K562 (cell line): ENCODE data around the gene TENM4.

Source experiments
- CEBPB ChIP-seq: fragments of 450-650 bp; IDR thresholded peaks from 2 replicates; pipeline ENCODE4 v1.6.1; 2016; ENCODE audit warnings: missing genetic modification characterization, missing compliant biosample characterization
- CEBPZ ChIP-seq: fragments of 150-350 bp; IDR thresholded peaks from 2 replicates; pipeline ENCODE4 v1.6.1; 2014; ENCODE audit warnings: low read depth, mild to moderate bottlenecking, low read length, borderline replicate concordance
- CTCF ChIP-seq, 3 experiments: IDR thresholded peaks in 2 of 3; conservative IDR thresholded peaks in 1 of 3; 2 replicates each; pipeline ENCODE4 v1.5.1; 2011 to 2012; ENCODE audit warnings: low read length in 3 of 3, mild to moderate bottlenecking in 3 of 3, control low read depth in 2 of 3, improper control_type of control experiment in 1 of 3, inconsistent platforms in 1 of 3, low read depth in 1 of 3, mixed read lengths in 1 of 3, moderate library complexity in 1 of 3; ENCODE audit not compliant: insufficient read depth in 2 of 3
- ELF4 ChIP-seq: fragments of 450-650 bp; formaldehyde crosslinking; IDR thresholded peaks from 2 replicates; pipeline ENCODE4 v1.4.0; 2022; ENCODE audit warnings: missing genetic modification characterization
- NFYB ChIP-seq: IDR thresholded peaks from 2 replicates; pipeline ENCODE4 v1.6.1; 2011; ENCODE audit warnings: mild to moderate bottlenecking, moderate library complexity; ENCODE audit not compliant: insufficient read length; ENCODE audit errors: extremely low read depth
- NKRF ChIP-seq: fragments of 450-650 bp; IDR thresholded peaks from 2 replicates; pipeline ENCODE4 v1.6.1; 2016; ENCODE audit warnings: borderline replicate concordance
- RNF2 ChIP-seq: sonication (generic); IDR thresholded peaks from 2 replicates; pipeline ENCODE4 v1.6.1; 2016
- ZMIZ1 ChIP-seq, 2 experiments: fragments of 150-350 bp in 1 of 2; IDR thresholded peaks; 2 replicates each; pipeline ENCODE4 v1.6.1; 2012 to 2016; ENCODE audit warnings: low read depth in 2 of 2, low read length in 2 of 2, mild to moderate bottlenecking in 1 of 2, moderate library complexity in 1 of 2
- TF ChIP-seq, protein P1 (sequence below): sonication (generic); formaldehyde crosslinking; IDR thresholded peaks from 2 replicates; pipeline ENCODE4 v1.8.0; 2022; ENCODE audit warnings: mild to moderate bottlenecking, low read depth, missing genetic modification reagents

GRCh38 chr11:78935398-78936068 is 505.3 kb downstream of the TENM4 start:
- TF ChIP-seq, protein P1, sequence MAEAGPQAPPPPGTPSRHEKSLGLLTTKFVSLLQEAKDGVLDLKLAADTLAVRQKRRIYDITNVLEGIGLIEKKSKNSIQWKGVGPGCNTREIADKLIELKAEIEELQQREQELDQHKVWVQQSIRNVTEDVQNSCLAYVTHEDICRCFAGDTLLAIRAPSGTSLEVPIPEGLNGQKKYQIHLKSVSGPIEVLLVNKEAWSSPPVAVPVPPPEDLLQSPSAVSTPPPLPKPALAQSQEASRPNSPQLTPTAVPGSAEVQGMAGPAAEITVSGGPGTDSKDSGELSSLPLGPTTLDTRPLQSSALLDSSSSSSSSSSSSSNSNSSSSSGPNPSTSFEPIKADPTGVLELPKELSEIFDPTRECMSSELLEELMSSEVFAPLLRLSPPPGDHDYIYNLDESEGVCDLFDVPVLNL (CRISPR knock-in tag) = no peak
- TF ChIP-seq ELF4 (no peak), RNF2 (no peak), ZMIZ1 (IDR thresholded peaks at IDR 0.05; ENCODE audit: low read depth in 2 of 2, low read length in 2 of 2) (no peak), CEBPB (no peak), NKRF (no peak), CTCF (IDR thresholded peaks at IDR 0.05 in 2 of 3, conservative IDR thresholded peaks at IDR 0.05 in 1 of 3; ENCODE audit: insufficient read depth in 2 of 3, low read depth in 1 of 3, low read length in 3 of 3) (no peak), CEBPZ (no peak), NFYB (no peak)
